HG02943 (cell line): ENCODE results near the gene ULK3.

Experiments
- ATAC-seq: cut with Tn5 transposase; IDR thresholded peaks from one replicate; pipeline ENCODE4 v1.9.1; 2021; ENCODE audit warnings: mild to moderate bottlenecking, low read depth, moderate library complexity; ENCODE audit not compliant: unreplicated experiment

Gene ULK3

DNA sequence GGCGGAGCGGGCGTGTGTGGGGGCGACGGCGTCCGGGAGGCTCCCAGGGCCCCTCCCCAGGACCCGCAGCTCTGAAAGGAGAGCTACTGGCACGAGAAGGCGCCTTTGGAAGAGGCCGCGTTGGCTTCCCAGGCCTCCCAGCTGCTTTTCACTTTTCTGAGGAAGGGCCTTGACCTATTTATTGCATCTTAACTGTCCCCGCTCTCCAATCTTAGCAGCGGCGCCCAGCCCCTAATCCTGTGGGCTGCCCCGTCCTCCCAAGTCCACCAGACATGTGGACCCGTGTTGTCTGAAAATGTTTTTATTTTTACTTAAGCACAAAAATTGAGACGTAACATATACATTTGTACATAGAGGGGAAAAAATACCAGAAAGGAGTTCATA lies 481 bp upstream of the ULK3 start:
- ATAC-seq: no peak

DNA sequence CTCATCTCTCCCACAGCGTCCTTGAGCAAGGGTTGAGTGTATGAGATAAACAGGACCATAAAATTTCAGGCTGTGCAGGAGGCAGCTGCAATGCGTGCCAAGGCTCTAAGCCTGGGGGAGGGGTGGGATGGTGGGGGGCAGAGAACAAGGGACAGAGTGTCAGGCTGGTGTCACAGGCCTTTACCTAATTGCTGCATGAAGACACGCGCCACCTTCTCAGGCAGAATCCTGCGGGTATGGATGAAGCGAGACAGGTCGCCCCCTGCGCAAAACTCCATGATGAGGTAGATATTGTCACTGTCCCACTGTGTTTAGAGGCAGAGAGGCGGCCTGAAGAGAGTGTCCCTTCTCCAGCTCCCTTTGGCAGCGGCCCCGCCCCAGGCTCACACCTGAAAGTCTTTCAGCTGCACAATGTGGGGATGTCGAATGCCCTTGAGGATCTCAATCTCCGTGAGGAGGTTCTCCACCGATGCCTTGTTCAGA lies 1.0 kb downstream of the ULK3 start:
- no peak for ATAC-seq

GRCh38 chr15:74840851-74841775 lies 1.8 kb downstream of the ULK3 start:
- ATAC-seq: no peak

- no peak for ATAC-seq
These were observed 3.2 kb downstream of the ULK3 start for GRCh38 chr15:74839526-74840395.

- ATAC-seq: no peak
These were observed 4.0 kb downstream of the ULK3 start for GRCh38 chr15:74838746-74839525.

DNA sequence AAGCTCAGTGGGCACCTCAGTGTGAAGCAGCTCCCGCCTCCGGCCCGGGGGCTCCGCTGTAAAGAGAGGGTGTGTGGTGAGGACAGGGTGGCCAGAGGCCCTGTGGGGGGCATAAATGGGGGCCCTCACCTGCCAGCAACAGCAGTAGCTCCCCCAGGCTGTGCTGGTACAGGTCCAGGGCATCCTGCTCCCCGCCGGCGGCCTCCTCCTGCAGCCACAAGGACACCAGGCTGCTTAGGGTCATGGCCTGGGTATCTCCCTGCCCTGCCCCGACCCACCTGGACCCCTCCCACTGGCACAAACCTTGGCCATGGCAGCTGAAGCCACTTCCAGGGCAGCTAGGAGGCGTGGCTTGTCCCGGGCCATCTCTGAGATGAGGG lies 4.8 kb downstream of the ULK3 start:
- no peak for ATAC-seq

DNA sequence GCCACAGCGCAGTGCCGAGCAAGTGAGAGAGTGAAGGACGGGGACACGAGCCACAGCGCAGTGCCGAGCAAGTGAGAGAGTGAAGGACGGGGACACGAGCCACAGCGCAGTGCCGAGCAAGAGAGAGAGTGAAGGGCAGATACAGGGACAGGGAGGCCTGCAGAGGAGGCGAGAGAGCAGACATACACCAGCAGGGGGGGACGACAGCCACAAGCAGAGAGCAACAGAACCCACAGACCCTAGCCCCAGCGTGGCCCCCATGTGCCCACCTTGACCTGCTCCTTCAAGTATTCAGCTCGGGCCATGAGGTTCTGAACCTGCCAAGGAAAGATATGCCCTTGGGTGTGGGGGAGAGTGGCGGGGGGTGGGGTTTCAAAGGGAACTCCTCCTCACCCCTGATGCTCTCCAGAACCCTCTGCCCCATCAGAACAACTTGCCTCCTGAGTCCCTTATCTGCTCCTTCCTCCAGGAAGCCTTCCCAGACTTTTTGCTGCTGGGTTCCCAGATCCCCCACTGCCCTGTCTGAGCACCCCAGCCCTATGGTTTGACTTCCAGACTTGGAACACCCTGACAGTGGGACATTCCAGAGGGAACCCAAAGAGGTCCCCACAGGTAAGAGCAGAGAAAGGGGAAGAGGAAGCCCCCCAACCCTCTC lies 5.3 kb downstream of the ULK3 start:
- ATAC-seq: no peak

DNA sequence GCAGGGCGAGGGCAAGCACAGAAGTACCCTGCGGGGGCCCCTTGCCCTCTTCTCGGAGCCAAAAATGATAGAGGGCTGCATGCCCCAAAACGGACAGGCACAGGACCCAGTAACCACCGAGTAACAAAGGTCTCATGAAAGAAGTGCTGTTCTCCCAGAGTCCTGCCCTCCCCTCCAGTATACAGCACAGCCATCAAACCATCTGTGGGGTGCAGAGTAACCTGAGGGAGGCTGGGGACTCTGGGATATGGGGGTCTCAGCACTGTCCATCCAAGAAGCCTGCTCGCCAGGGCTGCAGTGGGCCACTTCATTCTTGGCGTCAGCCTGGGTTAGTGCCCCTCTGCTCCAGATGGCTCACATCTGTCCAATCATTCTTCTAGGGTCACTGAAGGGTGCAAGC lies 6.1 kb downstream of the ULK3 start:
- ATAC-seq: no peak

- ATAC-seq: no peak
These were observed 7.6 kb downstream of the ULK3 start for GRCh38 chr15:74835312-74835823.

DNA sequence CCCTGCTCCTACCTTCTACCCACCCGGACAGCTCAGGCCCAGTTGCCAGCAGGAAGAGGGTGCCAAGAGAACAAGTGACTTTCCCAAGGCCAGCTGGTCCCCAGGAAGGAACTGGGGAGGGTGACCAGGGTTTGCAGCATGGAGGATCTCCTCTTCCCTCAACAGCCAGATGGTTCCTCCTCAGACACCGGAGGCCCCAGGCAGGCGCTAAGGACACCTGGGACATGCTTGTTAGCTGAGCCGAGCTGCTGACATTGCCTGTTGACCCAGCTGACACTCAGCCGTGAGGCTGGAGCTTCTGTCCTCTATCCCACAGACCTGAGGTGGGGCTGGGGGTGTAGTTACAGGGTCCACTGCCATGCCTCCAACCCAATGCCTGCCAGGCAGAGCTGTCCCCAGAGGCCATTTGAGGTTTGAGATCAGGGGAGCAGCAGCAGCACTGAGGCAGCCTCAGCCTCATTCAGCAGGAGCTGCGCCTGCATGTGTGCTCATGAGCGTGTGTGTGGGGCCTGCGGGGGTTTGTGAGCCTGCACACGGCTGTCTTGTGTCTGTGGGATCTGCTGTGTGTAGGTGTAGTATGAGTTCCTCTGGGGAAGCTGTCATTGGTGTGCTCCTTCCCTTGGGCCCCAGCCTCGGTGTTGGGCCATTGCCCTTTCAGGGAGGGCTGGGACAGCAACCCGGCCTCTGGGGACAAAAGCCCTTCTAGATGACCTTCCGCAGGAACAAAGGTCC lies 9.4 kb downstream of the ULK3 start:
- ATAC-seq: no peak

GRCh38 chr15:74832826-74833225 lies 10.1 kb downstream of the ULK3 start:
- ATAC-seq: no peak

DNA sequence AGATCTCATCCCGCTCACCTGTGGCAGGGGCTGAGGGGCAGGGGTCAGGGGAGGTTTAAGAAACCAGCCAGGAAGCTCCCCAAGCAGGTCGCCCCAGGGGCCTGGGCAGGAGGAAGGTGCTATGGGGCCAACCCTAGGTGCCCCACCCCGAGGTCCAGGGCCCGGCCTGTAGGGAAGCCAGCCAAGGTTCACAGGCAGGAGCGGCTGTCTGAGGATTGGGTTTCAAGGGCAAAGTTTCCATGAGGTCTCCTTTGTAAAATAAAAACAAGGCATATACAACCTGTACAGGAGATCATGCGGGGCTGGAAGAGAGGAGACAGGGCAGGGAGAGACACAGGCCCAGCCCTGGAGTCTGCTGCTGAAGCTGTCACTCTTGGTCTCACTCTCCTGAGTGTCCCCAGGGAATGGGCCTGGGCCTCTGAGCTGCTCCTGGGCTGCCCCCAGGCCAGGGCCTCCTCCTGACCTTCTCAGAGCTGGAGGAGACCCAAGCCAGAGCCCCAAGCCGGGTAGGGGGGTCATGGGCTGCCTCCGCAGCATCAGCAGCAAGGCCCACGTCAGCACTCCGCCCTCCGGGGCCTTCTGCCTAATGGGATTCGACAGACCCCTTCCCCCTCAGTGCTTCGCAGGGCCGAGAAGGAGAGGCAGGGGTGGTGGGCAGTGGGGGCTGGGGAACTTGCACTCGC lies 11.0 kb downstream of the ULK3 start:
- ATAC-seq: no peak

DNA sequence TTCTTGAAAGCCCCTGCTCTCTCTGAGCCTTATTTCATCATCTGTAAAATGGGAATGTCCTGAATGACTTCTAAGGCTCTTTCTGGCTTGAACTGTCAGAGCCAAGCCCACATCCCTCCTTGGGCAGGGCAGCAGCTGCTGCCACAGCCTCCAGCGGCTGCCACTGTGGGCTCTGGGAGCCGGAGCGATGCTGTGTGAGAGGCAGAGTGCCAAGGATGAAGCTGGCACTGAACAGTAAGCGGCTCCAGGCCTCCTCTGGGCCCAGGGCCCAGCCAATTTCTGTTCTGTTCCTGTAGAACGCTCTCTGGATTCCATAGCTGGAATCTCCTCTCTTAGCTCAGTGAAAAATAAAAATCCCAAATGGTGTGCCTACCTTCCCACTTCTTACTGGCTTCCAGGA lies 12.1 kb downstream of the ULK3 start:
- no peak for ATAC-seq

- no peak for ATAC-seq
These were observed 13.0 kb downstream of the ULK3 start for GRCh38 chr15:74829991-74830390.

- ATAC-seq: no peak
These were observed 13.5 kb downstream of the ULK3 start for GRCh38 chr15:74829486-74829885.

- ATAC-seq: no peak
These were observed 14.1 kb downstream of the ULK3 start for GRCh38 chr15:74828835-74829234.

DNA sequence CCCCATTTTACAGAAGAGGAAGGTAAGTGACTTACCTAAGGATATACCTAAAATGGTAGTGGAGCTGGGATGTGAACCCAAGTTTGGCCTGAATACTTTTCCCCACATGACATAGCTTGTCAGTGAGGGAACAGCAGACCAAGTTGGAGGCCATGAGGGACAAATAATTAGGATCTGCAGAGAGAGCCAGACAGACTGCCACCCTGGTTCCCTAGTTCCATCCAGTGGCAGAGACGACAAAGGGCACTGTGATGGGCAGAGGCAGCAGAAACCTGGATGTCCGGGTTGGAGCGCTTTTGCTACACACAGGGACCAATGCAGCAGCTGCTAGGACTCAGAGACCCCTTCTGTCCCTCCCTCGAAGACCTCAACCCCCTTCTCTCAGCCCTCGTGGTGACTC lies 15.3 kb downstream of the ULK3 start:
- ATAC-seq: no peak

- ATAC-seq: no peak
These were observed 16.0 kb downstream of the ULK3 start for GRCh38 chr15:74826921-74827320.

DNA sequence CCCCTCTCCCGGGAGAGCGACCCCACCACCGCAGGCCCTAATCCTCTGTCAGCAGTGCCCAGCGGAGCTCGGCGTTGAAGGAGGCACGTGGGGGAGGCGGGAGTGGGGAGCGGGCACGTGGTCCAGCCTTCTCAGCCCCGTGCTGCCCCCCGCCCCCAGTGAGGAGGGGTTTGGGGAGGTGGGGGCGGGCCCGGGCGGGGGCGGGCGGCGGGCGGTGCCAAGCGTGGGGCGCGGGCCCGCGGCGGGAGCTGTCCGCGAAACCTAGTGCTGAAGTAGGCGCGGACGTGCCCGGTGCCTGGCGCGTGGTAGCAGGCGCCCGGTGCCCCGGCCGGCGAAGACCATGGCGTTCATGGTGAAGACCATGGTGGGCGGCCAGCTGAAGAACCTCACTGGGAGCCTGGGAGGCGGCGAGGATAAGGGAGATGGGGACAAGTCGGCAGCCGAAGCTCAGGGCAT lies 16.6 kb downstream of the ULK3 start, which contains the start of gene CPLX3:
TSS of gene CPLX3 (plus strand) at position 264 of the 456 bp plus-strand sequence. CDS start at position 341, 77 bp downstream.
- no peak for ATAC-seq
